Measurements from ENCODE around the gene TTC6.

GRCh38 chr14:37565550-37565949 is 29.9 kb upstream of the TTC6 start:
- no peak for TF ChIP-seq EZH2 (IDR thresholded peaks at IDR 0.05; ENCODE audit: borderline replicate concordance, low read depth, low read length, severe bottlenecking)
- no peak for TF ChIP-seq POLR2A (IDR thresholded peaks at IDR 0.05; ENCODE audit: low read depth, low read length)
- TF ChIP-seq, protein P1, sequence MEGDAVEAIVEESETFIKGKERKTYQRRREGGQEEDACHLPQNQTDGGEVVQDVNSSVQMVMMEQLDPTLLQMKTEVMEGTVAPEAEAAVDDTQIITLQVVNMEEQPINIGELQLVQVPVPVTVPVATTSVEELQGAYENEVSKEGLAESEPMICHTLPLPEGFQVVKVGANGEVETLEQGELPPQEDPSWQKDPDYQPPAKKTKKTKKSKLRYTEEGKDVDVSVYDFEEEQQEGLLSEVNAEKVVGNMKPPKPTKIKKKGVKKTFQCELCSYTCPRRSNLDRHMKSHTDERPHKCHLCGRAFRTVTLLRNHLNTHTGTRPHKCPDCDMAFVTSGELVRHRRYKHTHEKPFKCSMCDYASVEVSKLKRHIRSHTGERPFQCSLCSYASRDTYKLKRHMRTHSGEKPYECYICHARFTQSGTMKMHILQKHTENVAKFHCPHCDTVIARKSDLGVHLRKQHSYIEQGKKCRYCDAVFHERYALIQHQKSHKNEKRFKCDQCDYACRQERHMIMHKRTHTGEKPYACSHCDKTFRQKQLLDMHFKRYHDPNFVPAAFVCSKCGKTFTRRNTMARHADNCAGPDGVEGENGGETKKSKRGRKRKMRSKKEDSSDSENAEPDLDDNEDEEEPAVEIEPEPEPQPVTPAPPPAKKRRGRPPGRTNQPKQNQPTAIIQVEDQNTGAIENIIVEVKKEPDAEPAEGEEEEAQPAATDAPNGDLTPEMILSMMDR (IDR thresholded peaks at IDR 0.05; ENCODE audit: extremely low read depth in 1 of 2, insufficient read depth in 1 of 2, low read depth in 1 of 2, low read length in 2 of 2) = no peak
- no peak for TF ChIP-seq POLR2AphosphoS5 (IDR thresholded peaks at IDR 0.05; ENCODE audit: insufficient read depth, low read depth, low read length)
